GM19455 (cell line): ENCODE results near the gene SAPCD2.
"Not testable (repeated sequence)": the region's sequence is repeated elsewhere in the genome, so short reads cannot be mapped to it uniquely, and the experiment has no call there.

Experiments used
- ATAC-seq: cut with Tn5 transposase; IDR thresholded peaks from one replicate; pipeline ENCODE4 v1.9.1; 2021; ENCODE audit not compliant: unreplicated experiment

The SAPCD2 gene

DNA sequence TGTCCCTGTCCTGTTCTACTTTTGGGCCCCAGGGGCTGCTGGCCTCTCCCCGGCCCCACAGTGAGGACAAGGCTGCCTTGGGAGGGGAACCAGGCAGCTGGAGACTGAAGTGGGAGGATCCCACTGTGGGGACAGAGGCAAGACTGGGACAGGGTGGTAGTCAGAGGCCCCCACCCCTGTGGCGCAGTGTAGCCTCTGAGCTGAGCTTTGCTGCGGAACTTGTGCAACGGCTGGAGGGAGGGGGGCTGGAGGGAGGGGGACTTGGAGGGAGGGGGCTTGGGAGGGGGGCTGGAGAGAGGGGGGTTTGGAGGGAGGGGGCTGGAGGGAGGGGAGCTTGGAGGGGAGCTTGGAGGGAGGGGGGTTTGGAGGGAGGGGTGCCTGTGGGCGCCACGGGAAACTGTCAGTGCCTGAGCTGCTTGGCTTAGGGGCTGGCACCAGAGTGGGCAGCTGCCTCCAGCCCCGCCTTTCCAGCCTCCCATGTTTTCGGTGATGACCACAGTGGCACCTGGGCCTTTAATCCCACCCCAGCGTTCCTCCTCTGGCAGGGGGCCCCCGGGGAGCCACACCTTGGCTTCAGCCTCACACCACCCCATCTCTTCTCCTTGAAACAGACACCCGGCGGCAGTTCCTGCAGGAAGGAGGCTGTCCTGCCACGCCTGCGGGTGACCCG lies 36.2 kb downstream of the SAPCD2 start:
- no peak for ATAC-seq

DNA sequence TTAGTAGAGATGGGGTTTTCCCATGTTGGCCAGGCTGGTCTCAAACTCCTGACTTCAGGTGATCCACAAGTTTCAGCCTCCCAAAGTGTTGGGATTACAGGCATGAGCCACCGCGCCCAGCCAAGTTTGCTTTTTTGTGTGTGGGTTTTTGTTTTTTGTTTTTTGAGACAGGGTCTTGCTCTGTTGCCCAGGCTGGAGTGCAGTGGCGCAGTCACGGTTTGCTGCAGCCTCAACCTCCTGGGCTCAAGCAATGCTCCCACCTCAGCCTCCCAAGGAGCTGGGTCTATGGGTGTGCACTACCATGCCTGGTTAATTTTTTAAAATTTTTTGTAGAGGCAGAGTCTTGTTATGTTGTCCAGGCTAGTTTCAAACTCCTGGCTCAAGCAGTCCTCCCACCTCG lies 36.9 kb downstream of the SAPCD2 start:
- not testable (repeated sequence) for ATAC-seq

DNA sequence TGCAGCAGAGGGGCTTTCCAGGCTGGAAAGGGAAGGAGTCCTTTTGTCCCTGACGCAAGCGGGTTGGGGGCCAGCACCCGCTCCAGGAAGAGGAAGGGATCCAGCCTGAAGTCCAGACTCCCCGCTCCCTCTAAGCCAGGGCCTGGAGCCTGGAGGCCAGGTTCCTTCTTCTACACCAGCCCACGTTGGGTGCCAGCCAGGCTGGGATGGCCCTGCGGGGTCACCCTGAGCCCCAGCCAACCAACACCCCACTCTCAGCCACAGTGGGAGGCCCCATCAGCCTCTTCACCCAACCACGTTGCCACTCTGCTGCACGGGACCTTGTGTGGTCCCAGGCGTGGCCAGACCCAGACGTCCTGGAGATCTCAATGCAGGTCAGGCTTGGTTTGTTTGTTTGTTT lies 37.5 kb downstream of the SAPCD2 start:
- no peak for ATAC-seq

DNA sequence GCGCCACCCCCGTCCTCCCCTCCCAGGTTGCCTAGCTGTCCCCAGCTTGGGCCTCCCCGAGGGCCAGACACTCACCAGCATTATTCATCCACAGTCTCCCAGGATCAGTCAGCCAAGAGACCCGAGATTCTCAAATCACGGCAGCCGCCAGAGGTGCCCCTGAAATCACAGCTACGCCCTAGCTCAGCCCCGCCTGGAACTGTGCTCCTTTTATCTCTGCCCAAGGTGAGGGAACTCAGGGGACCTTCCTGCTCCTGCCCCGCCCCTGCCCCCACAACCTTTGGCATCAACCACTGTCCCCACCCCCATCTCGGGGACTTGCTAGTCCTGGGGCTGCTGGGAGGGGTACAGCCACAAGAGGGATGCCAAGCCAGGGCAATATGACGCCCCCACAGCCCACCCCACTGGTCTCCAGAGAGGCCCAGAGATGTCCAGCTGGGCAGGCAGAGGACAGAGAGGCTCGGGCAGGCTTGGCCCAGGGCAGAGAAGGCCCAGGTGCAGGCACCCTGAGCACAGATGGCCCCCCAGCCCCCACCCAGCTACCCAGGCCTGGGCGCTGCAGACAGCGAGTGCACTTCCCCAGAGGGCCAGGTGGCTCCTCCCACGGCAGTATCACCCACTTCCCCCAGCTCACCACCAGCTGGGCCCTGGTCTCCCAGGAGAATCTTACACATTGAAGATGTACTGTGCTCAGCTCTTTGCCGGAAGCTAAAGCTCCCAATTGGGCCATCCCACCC lies 38.3 kb downstream of the SAPCD2 start, which contains the start of gene FUT7:
Gene FUT7 (minus strand): TSS at position 185 of the 737 bp plus-strand sequence. CDS start 97 bp downstream, at position 88.
- ATAC-seq = no peak

DNA sequence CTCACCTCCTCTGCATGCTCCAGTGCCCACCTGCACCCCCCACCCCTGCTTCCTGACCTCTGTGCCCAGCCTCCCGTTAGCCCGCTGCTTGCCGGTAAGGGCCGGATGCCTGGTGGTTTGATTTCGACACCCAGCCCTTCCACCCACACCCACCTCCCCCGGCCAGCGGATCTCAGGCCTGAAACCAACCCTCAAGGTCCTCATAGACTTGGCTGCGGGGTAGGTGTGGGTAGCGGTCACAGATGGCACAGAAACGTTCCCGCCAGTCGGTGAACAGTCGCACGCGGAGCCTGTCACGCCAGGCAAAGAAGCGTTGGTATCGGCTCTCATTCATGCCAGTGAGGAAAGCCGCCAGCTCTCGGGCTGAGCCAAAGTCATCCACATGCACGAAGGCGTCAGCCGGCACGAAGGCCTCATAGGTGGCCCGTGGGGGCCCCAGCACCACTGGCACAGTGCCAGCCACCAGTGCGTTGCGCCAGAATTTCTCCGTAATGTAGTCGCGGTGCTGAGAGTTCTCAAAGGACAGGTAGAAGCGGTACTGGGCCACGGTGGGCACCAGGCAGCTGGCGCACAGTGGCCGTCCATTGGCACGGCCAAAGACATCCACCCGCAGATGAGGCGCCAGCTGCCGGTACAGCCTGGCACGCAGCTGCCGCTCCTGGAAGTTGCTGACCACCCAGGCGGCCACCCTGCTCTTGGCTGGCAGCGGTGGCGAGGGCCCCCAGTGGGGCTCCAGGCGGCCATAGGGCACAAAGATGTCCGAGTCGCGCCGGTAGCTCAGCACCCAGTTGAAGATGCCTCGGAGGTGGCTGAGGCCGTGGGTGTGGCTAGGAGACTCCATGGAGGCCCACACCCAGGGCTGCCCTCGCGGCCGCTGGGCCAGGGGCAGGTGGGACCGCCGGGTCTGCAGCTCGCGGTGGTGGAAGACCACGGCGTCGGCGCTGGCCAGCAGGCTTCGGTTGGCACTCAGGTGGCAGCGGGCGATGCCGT lies 39.5 kb downstream of the SAPCD2 start:
- ATAC-seq = no peak

DNA sequence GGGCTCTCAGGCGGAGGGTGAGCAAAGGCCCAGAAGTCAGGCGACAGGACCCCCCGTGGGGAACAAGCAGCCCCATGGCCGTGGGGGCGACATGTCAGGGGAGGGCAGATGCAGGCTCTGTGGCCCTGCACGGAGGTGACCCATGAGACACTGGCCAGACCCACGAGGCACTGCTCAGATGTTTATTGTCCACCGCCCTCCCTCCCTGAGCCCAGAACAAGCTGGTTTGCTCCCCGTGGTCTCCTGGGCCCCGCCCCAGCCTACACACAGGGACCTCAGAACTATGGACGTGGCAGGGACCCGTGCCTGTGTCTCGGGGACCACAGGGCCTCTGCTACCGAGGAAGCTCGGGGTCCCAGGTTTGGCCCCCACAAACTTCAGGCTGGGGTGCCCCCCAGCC lies 40.4 kb downstream of the SAPCD2 start:
- ATAC-seq = no peak

DNA sequence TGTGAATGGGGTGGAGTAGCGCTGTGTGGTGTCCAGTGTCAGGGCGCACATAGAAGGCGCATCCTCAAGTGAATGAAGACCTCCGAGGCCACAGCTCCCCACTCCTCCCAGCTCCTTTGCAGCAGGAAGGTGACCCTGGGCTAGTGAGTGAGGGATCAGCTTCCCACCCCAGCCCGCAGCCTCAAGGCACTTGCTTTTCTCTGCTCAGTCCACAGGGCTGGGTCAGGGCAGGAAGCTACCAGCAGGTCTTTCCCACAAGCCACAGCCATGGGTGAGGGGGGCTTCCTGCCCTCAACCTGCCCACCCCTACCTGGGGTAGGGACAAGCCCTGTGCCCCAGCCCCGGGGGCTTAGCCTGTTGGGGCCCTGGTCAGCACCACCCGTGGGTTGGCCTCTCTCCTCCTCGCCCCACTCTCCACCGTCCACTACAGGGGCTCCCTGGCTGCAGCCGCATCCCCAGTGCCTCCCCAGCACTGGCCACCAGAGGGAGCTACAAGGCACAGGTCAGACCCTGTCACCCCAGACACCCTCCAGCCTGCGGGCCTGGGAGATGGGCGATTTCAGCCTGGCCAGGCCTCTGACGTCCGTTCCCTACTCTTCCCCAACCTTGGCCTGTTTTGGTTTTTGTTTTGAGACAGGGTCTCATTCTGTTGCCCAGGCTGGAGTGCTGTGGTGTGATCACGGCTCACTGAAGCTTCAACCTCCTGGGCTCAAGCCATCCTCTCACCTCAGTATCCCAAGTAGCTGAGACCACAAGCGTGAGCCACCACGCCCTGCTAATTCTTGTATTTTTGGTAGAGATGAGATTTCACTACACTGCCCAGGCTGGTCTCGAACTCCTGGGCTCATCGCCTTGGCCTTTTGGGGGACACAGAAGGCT lies 41.1 kb downstream of the SAPCD2 start:
- ATAC-seq = no peak

DNA sequence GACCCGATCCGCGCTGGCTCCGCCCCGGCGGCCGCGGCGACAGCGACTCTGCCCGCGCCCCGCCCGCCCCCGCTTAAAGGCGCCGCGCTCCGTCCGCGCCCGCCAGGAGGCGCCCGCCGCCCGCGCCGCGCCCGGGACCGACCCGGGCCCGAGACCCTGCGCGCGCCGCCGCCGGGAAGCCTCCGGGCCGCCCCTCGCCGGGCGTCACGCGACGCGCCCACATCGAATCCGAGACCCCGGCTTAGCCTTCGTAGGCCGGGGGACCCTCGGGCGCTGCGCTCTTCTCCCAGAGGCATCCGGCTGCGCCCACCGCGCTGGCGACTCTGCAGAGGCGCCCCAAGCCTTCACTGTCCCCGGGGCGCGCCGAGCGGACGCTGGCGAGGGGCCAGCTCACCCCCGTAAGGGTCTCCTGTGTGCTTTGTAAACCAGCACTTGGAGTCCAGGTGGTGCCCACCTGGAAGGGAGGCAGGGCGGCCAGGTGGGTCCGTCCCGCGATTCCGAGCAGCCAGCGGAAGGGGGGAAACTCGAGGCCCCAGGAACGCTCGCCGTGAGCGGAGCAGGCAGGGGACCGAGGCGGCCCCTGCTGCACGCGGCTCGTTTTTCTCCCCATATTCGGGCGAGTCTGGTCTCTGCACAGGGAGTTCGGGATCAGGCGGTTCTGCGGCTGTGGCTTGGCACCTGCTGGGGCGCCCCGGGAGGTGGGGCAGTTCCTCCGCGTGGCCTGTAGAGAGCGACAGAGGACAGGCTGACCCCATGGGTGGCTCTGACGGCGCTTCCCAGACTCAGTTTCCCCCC lies 41.9 kb downstream of the SAPCD2 start:
- ATAC-seq = no peak

DNA sequence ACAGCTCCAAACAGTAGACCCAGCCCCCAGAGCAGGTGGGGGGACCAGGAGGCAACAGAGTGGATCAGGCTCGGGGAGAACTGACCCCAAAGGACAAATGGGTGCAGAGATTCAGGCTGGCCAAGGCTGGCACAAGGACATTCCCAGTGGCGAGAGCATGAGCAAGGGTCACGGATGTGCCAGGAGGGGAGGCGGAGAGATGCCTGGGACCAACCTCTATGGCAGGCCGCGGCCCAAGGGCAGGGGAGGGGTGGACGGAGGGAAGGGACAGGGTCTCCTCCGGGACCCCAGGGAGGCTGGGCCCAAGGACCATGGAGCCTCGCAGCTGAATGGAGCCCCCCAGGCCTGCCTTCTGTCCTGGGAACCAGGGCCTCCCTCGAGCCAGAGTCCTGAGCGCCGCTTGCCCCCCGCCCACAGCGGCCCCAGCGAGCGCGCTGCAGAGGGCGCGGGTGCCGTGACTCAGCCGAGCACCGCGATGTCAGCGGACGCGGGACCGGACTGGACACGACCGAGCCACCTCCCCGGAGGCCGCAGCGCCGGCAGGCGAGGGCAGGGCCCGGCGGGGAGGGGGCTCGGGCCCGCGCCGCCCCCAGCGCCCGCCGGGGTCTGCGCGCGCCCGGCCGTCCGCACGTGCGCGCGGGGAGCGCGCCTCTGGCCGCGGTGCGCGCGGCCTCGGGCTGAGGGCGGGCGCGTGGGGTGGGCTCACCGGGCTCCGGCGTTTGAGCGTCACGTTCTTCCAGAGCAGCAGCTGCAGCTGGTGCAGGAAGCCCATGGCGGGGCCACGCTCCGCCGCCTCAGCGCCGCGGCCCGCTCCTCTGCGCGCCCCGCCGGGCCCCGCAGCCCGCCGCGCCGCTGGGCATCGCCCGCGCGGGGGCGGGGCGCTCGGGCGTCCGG lies 42.7 kb downstream of the SAPCD2 start, which contains the start of gene ABCA2:
Gene ABCA2 (minus strand): TSS at position 869 of the 894 bp plus-strand sequence. CDS start 97 bp downstream, at position 772.
- no peak for ATAC-seq

DNA sequence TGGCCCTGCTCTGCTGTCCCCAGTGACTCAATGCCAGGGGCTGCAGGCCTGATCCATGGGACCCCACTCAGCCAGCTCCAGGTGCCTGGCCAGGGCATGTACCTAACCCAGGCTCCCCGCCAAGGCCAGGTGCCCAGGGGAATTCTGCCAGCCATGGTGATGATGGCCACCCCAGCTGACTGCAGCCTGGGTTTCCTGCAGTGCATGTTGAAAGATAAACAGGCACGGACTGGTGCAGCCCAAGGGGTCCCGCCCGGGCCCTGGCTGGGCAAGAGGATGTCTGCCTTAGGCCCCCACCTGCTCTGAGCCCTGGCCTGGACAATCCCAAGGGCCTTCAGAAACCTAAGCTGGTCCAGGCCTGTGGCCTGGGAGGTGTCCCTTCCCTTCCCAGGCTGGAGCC lies 43.5 kb downstream of the SAPCD2 start:
- no peak for ATAC-seq

DNA sequence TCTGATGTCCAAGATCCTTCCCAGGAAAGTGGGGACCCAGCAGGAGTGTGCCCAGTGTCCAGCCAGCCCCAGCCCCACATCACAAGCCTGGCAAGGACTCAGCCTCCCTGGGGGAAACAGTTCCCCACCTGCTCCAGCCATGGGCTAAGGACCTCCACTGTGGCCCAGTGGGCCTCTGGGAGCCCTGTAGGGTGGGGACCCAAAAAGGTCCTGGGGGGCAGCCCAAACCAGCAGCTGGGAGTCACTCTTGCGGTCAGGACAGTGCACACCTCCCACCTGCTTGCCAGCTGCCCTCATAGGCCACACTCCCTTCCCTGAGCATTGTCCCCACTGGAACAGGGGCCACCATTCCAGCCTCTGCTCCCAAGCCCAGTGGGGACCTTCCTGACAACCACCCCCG lies 44.0 kb downstream of the SAPCD2 start:
- ATAC-seq = no peak

DNA sequence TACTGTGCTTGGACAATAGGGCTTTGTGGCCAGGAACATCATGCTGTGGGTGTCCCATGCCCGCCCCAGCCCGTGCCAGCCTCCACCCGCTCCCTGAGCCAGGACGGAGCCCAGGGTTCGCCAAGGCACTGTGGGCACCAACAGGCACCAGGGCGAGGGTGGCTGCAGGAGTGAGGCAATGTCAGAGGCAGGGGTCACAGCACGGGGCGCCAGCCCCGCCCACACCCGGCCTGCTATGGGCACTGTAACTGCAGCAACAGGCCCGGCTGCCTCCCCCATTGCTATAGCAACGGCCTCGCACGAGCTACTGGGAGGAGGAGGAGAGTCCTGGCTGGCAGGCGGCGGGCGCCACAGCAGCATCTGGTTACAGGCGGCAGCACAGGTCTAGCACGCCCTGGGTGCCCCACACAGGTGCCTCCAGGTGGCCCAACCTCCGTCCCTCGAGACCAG lies 44.8 kb downstream of the SAPCD2 start:
- ATAC-seq = no peak

DNA sequence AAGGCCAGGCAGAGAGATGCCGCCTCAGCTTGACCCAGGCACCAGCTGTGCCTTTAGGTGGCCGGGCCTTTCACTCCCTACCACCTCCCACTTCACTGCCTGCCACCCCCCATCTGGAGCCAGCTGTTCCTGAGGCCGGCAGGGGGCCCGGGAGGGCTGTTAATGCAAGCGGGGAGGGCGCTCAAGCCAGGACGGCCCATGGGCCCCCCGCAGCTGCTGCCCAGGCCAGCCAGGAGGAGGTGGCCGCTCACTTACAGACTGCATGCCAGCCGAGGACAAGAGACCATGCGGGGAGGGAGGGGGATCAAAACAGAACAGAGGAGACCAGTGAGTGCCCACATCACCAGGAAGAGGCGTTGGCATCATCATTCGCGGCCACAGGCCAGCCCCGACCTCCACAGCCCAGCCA lies 46.8 kb downstream of the SAPCD2 start:
- ATAC-seq = no peak

DNA sequence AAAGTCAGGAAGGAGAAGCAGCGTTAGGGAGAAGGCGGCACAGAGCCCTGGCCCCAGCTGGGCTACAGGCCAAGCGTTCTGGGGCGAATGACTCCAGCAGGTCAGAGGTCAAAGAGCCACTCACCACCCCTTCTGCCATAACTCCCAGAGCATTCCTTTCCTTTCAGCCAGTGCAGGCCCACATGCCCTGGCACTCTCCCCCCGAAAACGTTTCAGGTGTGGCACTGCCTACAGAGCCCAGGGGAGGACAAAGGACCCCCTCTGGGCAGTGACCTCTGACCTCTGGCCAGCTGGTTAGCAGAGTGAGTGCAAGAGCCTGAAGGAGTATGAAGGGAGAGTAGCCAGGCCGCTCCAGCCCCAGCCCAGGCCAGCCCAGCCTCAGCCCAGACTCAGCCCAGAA lies 47.2 kb downstream of the SAPCD2 start:
- no peak for ATAC-seq

DNA sequence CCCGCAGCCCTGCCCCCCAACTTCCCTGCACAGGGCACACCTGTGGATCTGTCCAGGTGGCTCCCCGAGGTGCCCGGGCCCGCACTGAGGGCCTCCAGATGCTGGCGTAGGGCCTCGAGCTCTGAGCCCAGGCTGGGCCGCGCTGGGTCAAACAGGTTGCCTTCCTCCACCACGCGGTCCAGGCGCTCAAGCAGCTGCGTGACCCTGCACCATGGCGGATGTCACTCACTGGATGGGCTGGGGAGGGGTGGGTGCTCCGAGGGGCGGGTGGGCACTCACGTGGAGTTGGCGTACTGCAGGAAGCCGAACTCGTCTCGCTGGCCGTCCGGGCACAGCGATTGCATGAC lies 47.7 kb downstream of the SAPCD2 start:
- no peak for ATAC-seq

DNA sequence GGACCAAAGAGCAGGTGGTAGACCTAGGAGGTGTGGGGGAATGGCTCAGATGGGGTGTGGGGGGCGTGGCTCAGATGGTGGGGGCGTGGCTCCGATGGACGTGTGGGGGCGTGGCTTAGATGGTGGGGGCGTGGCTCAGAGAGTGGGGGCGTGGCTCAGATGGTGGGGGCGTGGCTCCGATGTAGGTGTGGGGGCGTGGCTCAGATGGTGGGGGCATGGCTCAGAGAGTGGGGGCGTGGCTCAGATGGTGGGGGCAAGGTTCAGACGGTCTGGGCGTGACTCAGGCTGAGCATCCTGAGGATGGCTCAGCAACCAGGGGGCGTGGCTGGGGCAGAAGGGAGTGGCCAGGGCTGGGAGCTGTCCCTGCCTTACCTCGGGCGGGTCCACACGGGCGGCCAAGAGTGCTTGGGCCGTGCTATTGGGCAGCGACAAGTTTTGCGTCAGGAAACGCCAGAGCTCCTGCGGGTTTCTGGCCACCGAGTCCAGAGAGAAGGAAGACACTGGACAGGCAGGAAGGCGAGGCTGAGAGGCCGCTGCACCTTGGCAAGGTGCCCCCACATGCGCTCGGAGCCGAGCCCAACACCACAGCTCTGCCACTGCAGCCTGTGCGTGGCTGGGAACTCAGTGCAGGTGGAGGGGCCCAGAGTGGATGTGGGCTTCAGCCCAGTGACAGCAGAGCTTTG lies 48.2 kb downstream of the SAPCD2 start:
- ATAC-seq = no peak

DNA sequence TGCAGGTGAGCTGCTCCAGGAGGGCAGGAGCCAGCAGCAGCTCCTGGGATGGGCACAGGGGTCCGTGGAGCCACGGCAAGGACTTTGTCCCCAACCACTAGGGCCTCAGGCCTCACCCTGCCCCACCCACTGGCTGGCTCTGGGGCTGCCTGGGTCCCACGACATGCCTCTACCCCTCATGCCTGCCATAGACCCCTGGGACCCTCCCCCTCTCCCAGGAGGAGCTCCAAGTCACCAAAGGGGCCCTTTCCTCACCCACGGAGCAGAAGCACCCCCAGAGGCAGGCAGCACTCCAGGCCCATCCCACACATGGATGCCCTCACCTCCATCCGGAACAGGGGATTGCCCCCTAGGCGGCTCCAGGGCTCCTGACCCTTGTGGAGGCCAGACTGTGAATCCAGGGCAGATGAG lies 48.8 kb downstream of the SAPCD2 start:
- ATAC-seq = no peak
